ENCODE measurements around the gene NUCB1.

- no peak for TF ChIP-seq CTCF (IDR thresholded peaks at IDR 0.05)
- TF ChIP-seq POLR2AphosphoS5 (IDR thresholded peaks at IDR 0.05) = no peak
- no peak for TF ChIP-seq POLR2A (IDR thresholded peaks at IDR 0.05)
Measured at GRCh38 chr19:48922548-48923490, 22.7 kb downstream of the NUCB1 start.
